HepG2 (cell line): ENCODE results near the gene SSNA1. TPM values are rescaled to one million over a fixed set of nuclear protein-coding genes. Genes with fewer than 3 reads are reported as not detected.

Source experiments
- EHMT2 ChIP-seq: fragments of 200-600 bp; sonication (generic); IDR thresholded peaks from 2 replicates; pipeline ENCODE4 v1.7.0; 2017; ENCODE audit warnings: antibody characterized with exemption, low read depth, low read length, borderline replicate concordance
- ELF4 ChIP-seq: sonication (generic); formaldehyde crosslinking; IDR thresholded peaks from 2 replicates; pipeline ENCODE4 v1.5.0; 2020; ENCODE audit warnings: missing genetic modification reagents, mild to moderate bottlenecking, moderate library complexity, borderline replicate concordance
- FOXK2 ChIP-seq: fragments of 450-650 bp; IDR thresholded peaks from 2 replicates; pipeline ENCODE4 v1.6.1; 2016
- GLI4 ChIP-seq: sonication (generic); formaldehyde crosslinking; IDR thresholded peaks from 2 replicates; pipeline ENCODE4 v1.5.1; 2020; ENCODE audit warnings: missing genetic modification reagents, mild to moderate bottlenecking, moderate library complexity, borderline replicate concordance
- KDM1A ChIP-seq: IDR thresholded peaks from 2 replicates; pipeline ENCODE4 v1.6.1; 2016; ENCODE audit warnings: missing compliant biosample characterization
- KDM5A ChIP-seq: fragments of 200-600 bp; sonication (generic); IDR thresholded peaks from 2 replicates; pipeline ENCODE4 v1.7.0; 2018; ENCODE audit warnings: antibody characterized with exemption, mild to moderate bottlenecking, low read length, borderline replicate concordance
- KLF16 ChIP-seq, 2 experiments: sonication (generic) in 1 of 2; formaldehyde crosslinking in 1 of 2; IDR thresholded peaks; 2 replicates each; pipeline versions ENCODE4 v1.6.1 to v1.8.0; 2016 to 2023; ENCODE audit warnings: missing genetic modification reagents in 2 of 2, missing compliant biosample characterization in 1 of 2
- MTF1 ChIP-seq: sonication (generic); formaldehyde crosslinking; IDR thresholded peaks from 2 replicates; pipeline ENCODE4 v1.5.0; 2020; ENCODE audit warnings: missing genetic modification reagents
- MZF1 ChIP-seq: sonication (generic); formaldehyde crosslinking; IDR thresholded peaks from 2 replicates; pipeline ENCODE4 v1.8.1; 2023; ENCODE audit warnings: mild to moderate bottlenecking, missing genetic modification reagents, borderline replicate concordance
- RBM39 ChIP-seq: fragments of 200-400 bp; formaldehyde crosslinking; IDR thresholded peaks from one replicate; pipeline ENCODE4 v1.6.1; 2018; ENCODE audit warnings: antibody characterized with exemption, mild to moderate bottlenecking, low read depth, low read length; ENCODE audit not compliant: poor library complexity, severe bottlenecking
- RFX3 ChIP-seq: IDR thresholded peaks from 2 replicates; pipeline ENCODE4 v1.6.1; 2016; ENCODE audit warnings: missing biosample characterization, missing genetic modification reagents
- SRY ChIP-seq: sonication (generic); formaldehyde crosslinking; IDR thresholded peaks from 2 replicates; pipeline ENCODE4 v1.8.0; 2022; ENCODE audit warnings: mild to moderate bottlenecking, missing genetic modification reagents
- STAG1 ChIP-seq: sonication (generic); formaldehyde crosslinking; IDR thresholded peaks from 2 replicates; pipeline ENCODE4 v1.4.0; 2020; ENCODE audit warnings: missing genetic modification reagents
- XBP1 ChIP-seq: sonication (generic); formaldehyde crosslinking; IDR thresholded peaks from 2 replicates; pipeline ENCODE4 v1.5.0; 2020; ENCODE audit warnings: missing genetic modification reagents
- YY1 ChIP-seq: IDR thresholded peaks from 2 replicates; pipeline ENCODE4 v1.6.1; 2011; ENCODE audit warnings: low read length, low read depth, moderate library complexity, mild to moderate bottlenecking; ENCODE audit not compliant: insufficient read depth, insufficient replicate concordance
- ZFP36 ChIP-seq: fragments of 150-350 bp; IDR thresholded peaks from 2 replicates; pipeline ENCODE4 v1.6.1; 2018; ENCODE audit warnings: borderline replicate concordance, low read length, low read depth; ENCODE audit not compliant: partially characterized antibody
- ZNF484 ChIP-seq: sonication (generic); formaldehyde crosslinking; IDR thresholded peaks from 2 replicates; pipeline ENCODE4 v1.5.1; 2020; ENCODE audit warnings: mild to moderate bottlenecking, low read depth, missing genetic modification reagents, borderline replicate concordance
- polyA plus RNA-seq, 8 experiments: library from polyadenylated mRNA; depleted of rRNA in 3 of 8; stranded (reverse) in 7 of 8; unstranded in 1 of 8; fragments of >200 nt; fragmentation: Illumina TruSeq in 4 of 8; extraction: Trizol in 4 of 8; gene quantifications; 2 replicates each; pipeline versions ENCODE4 v1.2.1 to v1.2.3, GENCODE V29; 2011 to 2016; ENCODE audit warnings: low read depth in 4 of 8, missing spikeins in 1 of 8, mixed read lengths in 1 of 8; ENCODE audit not compliant: insufficient read depth in 1 of 8
- total RNA-seq, 5 experiments: library from RNA; depleted of rRNA; stranded (reverse); fragments of >200 nt; fragmentation: Illumina TruSeq; extraction: Trizol; gene quantifications; 2 replicates each; pipeline ENCODE4 v1.2.3, GENCODE V29; 2016; ENCODE audit warnings: low read depth in 1 of 5
- TF ChIP-seq, protein P1 (sequence below): sonication (generic); formaldehyde crosslinking; IDR thresholded peaks from 2 replicates; pipeline ENCODE4 v1.9.0; 2021; ENCODE audit warnings: missing genetic modification reagents, mild to moderate bottlenecking, borderline replicate concordance
- TF ChIP-seq, protein P2 (sequence below): IDR thresholded peaks from 2 replicates; pipeline ENCODE4 v1.4.0; 2020; ENCODE audit warnings: mild to moderate bottlenecking, missing genetic modification reagents
- TF ChIP-seq, protein P3 (sequence below): sonication (generic); formaldehyde crosslinking; IDR thresholded peaks from 2 replicates; pipeline ENCODE4 v1.4.0; 2020; ENCODE audit warnings: missing genetic modification reagents
- TF ChIP-seq, protein P4 (sequence below): sonication (generic); formaldehyde crosslinking; IDR thresholded peaks from 2 replicates; pipeline ENCODE4 v1.4.0; 2020; ENCODE audit warnings: missing genetic modification reagents

Gene SSNA1
- total and polyA plus RNA-seq, 2 of the 13 experiments (the other 11 are each of a cell fraction or from before 2014, with no cell fraction given), result 35.9 to 49.4 TPM

DNA sequence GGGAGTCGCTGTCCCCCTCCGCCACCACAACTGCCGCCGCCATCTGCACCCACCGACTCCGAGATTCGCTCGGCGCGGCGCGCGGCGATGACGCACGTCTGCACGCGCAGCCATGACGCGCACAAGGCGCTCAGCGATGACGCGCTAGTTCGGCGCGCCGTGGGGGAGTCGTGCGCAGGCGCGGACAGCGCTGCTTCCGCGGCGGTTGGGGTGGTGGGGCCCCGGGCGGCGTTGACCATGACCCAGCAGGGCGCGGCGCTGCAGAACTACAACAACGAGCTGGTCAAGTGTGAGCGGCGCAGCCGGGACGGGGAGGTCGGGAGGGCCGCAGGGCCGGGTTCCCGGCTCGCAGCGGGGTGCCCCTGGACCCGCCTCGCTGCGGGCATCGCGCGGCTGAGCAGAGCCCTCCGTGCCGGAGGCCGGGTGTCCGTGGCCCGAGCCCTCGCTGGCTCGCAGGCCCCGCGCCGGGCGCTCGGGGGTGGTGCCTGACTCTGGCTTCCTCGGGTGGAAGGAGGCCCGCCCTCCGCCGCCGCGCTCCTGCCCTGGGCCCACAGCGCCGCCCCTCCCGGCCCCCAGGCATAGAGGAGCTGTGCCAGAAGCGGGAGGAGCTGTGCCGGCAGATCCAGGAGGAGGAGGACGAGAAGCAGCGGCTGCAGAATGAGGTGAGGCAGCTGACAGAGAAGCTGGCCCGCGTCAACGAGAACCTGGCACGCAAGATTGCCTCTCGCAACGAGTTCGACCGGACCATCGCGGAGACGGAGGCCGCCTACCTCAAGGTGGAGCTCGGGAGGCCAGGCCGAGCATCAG lies at the start of gene SSNA1, which contains the start of gene ANAPC2 (continued):
- peak; percentile 45 for TF ChIP-seq RBM39
- TF ChIP-seq KDM1A, result no peak; the same call in 1 of the 2 replicates
- peak; percentile 21; the same call in 1 of the 2 replicates for TF ChIP-seq MTF1 (CRISPR knock-in tag)
- peak; percentile 92 for TF ChIP-seq YY1
- TF ChIP-seq XBP1 (CRISPR knock-in tag), result no peak
- TF ChIP-seq ELF4 (CRISPR knock-in tag), result no peak
- peak in 1 of 2 experiments; percentile 75; a peak in 2 of 4 replicates for TF ChIP-seq KLF16 (CRISPR knock-in tag; IDR thresholded peaks at IDR 0.05)
- TF ChIP-seq, protein P1, sequence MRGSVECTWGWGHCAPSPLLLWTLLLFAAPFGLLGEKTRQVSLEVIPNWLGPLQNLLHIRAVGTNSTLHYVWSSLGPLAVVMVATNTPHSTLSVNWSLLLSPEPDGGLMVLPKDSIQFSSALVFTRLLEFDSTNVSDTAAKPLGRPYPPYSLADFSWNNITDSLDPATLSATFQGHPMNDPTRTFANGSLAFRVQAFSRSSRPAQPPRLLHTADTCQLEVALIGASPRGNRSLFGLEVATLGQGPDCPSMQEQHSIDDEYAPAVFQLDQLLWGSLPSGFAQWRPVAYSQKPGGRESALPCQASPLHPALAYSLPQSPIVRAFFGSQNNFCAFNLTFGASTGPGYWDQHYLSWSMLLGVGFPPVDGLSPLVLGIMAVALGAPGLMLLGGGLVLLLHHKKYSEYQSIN (CRISPR knock-in tag), result no peak
- peak; percentile 87; the same call in 1 of the 2 replicates for TF ChIP-seq KDM5A
- TF ChIP-seq, protein P2, sequence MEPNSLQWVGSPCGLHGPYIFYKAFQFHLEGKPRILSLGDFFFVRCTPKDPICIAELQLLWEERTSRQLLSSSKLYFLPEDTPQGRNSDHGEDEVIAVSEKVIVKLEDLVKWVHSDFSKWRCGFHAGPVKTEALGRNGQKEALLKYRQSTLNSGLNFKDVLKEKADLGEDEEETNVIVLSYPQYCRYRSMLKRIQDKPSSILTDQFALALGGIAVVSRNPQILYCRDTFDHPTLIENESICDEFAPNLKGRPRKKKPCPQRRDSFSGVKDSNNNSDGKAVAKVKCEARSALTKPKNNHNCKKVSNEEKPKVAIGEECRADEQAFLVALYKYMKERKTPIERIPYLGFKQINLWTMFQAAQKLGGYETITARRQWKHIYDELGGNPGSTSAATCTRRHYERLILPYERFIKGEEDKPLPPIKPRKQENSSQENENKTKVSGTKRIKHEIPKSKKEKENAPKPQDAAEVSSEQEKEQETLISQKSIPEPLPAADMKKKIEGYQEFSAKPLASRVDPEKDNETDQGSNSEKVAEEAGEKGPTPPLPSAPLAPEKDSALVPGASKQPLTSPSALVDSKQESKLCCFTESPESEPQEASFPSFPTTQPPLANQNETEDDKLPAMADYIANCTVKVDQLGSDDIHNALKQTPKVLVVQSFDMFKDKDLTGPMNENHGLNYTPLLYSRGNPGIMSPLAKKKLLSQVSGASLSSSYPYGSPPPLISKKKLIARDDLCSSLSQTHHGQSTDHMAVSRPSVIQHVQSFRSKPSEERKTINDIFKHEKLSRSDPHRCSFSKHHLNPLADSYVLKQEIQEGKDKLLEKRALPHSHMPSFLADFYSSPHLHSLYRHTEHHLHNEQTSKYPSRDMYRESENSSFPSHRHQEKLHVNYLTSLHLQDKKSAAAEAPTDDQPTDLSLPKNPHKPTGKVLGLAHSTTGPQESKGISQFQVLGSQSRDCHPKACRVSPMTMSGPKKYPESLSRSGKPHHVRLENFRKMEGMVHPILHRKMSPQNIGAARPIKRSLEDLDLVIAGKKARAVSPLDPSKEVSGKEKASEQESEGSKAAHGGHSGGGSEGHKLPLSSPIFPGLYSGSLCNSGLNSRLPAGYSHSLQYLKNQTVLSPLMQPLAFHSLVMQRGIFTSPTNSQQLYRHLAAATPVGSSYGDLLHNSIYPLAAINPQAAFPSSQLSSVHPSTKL (CRISPR knock-in tag), result peak; percentile 62; the same call in 1 of the 2 replicates
- no peak for TF ChIP-seq EHMT2
- TF ChIP-seq MZF1 (CRISPR knock-in tag), result no peak
- TF ChIP-seq RFX3 (CRISPR knock-in tag), result no peak
- TF ChIP-seq, protein P3, sequence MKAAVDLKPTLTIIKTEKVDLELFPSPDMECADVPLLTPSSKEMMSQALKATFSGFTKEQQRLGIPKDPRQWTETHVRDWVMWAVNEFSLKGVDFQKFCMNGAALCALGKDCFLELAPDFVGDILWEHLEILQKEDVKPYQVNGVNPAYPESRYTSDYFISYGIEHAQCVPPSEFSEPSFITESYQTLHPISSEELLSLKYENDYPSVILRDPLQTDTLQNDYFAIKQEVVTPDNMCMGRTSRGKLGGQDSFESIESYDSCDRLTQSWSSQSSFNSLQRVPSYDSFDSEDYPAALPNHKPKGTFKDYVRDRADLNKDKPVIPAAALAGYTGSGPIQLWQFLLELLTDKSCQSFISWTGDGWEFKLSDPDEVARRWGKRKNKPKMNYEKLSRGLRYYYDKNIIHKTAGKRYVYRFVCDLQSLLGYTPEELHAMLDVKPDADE (CRISPR knock-in tag), result no peak
- no peak for TF ChIP-seq ZNF484 (CRISPR knock-in tag)
- TF ChIP-seq GLI4 (CRISPR knock-in tag), result no peak
- TF ChIP-seq SRY (CRISPR knock-in tag), result no peak; the same call in 1 of the 2 replicates
- no peak for TF ChIP-seq ZFP36
- peak; percentile 76 for TF ChIP-seq STAG1 (CRISPR knock-in tag)
- TF ChIP-seq FOXK2, result 0 out of 2 replicates have a peak, but pooled peaks have one; percentile 54
- TF ChIP-seq, protein P4, sequence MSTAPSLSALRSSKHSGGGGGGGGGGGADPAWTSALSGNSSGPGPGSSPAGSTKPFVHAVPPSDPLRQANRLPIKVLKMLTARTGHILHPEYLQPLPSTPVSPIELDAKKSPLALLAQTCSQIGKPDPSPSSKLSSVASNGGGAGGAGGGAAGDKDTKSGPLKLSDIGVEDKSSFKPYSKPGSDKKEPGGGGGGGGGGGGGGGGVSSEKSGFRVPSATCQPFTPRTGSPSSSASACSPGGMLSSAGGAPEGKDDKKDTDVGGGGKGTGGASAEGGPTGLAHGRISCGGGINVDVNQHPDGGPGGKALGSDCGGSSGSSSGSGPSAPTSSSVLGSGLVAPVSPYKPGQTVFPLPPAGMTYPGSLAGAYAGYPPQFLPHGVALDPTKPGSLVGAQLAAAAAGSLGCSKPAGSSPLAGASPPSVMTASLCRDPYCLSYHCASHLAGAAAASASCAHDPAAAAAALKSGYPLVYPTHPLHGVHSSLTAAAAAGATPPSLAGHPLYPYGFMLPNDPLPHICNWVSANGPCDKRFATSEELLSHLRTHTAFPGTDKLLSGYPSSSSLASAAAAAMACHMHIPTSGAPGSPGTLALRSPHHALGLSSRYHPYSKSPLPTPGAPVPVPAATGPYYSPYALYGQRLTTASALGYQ (CRISPR knock-in tag), result peak; percentile 19; the same call in 1 of the 2 replicates
